ENCODE results near the gene TDG. TPM values are rescaled to one million over a fixed set of nuclear protein-coding genes. Genes with fewer than 3 reads are reported as not detected.

Gene TDG
- total RNA-seq, 2 donors from 2014 or later, result 10.8 to 20.1 TPM

DNA sequence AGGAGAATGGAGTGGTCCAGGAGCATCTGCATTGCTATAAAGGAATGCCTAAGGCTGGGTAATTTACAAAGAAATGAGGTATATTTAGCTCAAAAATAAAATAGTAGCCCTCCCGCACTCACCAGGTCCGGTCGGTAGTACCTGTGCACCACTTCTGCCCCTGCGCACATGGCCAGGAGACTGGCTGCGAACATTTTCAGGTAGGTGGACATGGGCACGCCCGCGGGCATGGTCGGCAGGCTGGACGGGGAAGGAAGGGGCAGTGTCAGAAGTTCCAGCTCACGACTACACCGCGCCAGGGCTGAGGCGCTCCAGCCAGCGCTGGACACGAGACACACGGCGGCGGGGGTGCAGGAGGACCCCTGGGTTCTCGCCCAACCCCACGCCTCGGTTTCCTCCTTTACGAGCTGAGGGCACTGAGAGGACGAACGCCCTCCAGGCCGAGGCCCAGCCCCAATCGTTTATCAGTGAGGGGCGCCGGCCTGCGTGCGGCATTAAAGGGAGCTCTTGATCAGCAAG, 9.1 kb upstream of the TDG start:
- intact Hi-C loops (cut with DNase I), result loop anchor here in 1 of 2 donors (1.0 to 10.0 kb wide), 3 partner anchors 26 to 148 kb away; partner anchors contain the start of genes HCFC2 and HSP90B1
- ATAC-seq, result peak; percentile 53 to 69
- no peak for DNase-seq

DNA sequence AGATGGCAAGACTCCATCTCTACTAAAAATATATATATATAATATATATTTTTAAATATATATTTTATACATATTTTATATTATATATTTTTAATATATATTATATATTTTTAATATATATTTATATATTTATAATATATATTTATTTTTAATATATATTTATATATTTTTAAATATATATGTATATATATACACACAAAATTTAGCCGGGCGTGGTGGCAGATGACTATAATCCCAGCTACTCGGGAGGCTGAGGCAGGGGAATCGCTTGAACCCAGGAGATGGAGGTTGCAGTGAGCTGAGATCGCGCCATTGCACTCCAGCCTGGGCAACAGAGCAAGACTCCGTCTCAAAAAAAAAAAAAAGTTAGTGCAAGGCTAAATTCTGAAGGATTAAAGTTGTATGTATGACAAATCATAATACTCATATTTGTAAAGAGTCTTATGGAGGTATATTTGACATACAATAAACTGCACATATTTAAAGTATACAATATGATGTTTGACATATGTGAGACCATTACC, 7.7 kb upstream of the TDG start:
- no peak for ATAC-seq
- DNase-seq, result no peak
- intact Hi-C loops (cut with DNase I), result loop anchor here in 1 of 2 donors (1.0 to 10.0 kb wide), 3 partner anchors 28 to 147 kb away; partner anchors contain the start of genes HCFC2 and HSP90B1

DNA sequence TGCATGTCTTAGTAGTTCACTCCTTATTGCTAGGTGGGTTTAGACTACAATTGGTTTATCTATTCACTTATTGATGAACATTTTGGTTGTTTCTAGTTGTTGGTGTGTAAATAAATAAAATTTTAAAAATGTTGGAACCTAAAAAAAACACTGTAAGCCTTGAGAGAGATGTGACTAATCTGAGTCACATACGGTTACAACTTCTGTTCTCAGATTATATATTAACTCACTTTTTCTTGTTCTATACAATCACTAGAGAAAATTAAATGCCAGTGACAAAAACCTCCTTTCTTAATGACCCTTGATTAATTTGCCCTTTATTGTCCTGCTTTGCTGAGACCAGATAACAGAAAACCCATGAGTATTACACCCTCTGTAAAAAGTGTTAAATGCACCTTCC, 7.1 kb upstream of the TDG start:
- no peak for DNase-seq
- no peak for ATAC-seq
- intact Hi-C loops (cut with DNase I), result loop anchor here in 1 of 2 donors (10.0 kb wide), 2 partner anchors 106 to 146 kb away; partner anchors contain the start of gene HCFC2

DNA sequence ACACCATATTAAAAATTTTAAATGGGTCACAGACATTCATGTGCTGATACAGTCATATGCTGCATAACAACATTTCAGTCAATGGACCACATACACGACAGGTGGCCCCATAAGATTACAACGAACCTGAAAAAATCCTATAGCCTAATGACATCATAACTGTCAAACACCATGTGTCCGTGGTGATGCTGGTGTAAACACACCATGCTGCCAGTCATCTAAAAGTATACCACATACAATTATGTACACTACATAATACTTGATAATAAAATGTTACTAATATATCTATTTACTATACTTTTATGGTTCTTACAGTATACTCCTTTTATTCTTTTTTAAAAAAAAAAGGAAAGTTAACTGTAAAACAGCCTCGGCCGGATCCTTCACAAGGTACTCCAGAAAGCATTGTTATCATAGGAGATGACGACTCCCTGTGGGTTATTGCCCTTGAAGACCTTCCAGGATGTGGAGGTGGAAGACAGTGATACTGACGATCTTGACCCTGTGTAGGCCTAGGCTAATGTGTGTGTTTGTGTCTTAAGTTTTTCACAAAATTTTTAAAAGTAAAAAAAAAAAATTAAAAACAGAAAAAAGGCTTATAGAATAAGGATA, 5.0 kb upstream of the TDG start:
- intact Hi-C loops (cut with DNase I), result no loop called here
- no peak for ATAC-seq
- DNase-seq, result no peak

DNA sequence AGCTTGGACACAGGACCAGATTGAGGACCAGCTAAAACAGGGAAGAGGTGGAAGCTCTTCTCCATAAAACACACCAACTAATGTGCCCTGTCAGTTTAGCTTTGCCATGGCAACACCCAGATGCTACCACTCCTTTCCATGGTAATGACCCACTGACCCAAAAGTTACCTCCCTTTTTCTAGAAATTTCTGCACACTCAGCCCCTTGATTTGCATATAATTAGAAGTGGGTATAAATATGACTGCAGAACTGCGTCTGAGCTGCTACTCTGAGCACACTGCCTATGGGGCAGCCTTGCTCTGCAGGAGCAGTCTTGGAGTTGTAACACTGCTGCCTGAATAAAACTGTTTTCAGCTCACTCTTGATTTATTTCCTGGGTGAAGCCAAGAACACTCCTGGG, 3.2 kb upstream of the TDG start:
- intact Hi-C loops (cut with DNase I), result no loop called here
- DNase-seq, result no peak
- ATAC-seq, result no peak

DNA sequence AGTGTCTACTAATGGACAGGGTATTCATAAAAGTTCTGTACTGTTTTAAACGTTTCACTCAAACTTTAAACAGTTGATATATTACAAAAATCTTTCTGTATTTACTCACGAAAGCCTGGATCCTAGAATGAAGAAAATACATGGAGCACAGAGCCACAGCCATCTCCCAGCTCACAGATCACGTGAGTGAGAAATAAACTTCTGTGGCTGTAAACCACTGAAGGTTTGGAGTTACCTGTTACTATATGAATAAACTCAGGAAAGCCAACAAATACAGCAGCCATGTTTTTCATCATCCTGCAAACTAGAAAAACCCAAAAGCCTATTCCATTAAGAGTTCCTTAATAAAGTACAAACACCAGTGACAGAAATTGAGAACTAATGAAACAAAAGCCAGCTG, 867 bp upstream of the TDG start:
- intact Hi-C loops (cut with DNase I), result no loop called here
- no peak for DNase-seq
- ATAC-seq, result no peak

DNA sequence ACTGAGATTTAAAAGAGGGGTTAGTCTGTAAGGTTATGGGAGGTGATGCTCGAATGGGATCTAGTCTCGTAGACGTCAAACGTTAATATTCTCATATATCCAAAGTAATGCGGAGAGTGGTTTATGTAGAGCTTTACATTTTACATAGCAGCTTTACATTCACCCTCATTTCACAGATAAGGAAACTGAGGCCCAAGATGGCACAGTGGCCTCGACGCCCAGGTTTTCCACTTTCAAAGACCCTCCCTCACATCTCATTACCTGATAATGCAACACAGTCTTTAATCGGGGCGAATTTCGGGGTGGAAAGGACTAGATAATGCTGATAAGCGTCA, 450 bp upstream of the TDG start:
- ATAC-seq, result no peak

DNA sequence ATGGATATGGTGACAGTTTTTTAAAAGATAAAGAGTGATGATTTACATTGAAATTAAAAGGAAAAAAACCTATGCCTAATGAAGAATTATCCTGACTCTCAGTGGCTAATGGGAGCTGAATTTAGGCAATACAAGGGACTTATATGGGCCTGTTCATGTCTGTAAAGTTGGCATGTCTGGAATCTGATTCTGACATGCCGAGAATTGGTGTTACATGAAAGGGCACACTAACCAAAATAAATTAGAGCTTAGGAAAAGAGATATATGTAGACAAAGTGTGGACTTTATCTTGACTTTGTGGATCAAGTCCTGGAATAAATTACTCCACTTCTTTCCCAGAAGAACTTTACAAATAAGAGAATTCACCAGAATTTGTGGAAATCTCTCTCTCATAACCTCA, 1.1 kb downstream of the TDG start:
- intact Hi-C loops (cut with DNase I), result no loop called here
- no peak for ATAC-seq

More for the DNA sequence above, 450 bp upstream of the TDG start:
- DNase-seq, result no peak
- intact Hi-C loops (cut with DNase I), result no loop called here

DNA sequence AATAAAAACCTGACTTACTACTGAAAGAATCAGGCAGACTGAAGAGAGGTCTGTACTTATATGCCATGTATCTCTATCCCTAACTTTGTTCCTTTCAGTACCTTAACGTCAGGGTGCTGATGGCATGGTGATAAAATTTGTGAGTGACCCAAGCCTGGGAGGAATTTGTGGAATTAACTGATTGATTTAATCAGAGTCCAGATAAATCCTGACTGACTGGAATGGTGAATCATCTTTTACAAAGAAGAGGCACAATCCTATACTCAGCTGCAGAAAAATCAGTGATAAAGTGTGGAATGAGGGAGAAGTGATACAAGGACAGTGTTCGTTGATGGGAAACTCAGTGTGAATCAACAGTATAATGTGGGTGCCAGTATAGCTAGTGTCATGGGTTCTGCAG, 3.7 kb downstream of the TDG start:
- DNase-seq, result no peak
- intact Hi-C loops (cut with DNase I), result no loop called here
- ATAC-seq, result no peak

More for the DNA sequence above, 1.1 kb downstream of the TDG start:
- no peak for DNase-seq

DNA sequence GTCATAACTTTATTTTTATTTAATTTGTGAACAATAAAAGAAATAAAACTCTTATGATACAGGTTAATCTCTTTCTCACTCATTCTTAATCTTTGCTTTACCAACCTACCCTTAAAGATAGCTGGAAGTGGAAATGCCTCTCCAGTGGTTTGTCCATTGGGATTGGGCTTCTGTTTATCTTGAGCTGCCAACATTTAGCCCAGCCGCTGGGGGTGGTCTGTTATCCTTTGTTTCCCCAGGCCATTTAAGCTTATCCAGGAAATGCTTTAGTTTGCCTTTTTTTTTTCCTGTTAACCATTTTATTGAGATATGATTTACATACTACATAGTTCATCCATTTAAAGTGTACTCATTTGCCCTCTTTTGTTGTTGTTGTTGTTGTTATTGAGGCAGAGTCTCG, 8.2 kb downstream of the TDG start:
- ATAC-seq, result no peak
- intact Hi-C loops (cut with DNase I), result no loop called here

DNA sequence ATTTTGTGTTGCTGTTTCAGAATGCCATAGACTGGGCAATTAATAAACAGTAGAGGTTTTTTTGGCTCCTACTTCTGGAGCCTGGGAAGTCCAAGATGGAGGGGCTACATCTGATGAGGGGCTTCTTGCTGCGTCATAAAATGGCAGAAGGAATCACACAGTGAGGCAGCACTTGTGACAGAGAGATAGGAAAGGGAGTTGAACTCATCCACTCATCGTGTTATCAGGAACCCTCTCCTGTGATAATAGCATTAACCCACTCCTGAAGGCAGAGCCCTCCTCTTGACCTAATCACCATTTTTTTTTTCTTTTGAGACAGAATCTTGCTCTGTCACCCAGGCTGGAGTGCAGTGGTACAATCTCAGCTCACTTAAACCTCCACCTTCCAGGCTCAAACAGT, 9.7 kb downstream of the TDG start:
- intact Hi-C loops (cut with DNase I), result no loop called here
- DNase-seq (no peak), ATAC-seq (peak in 1 of 2 donors; percentile 47)

More for the DNA sequence above, 8.2 kb downstream of the TDG start:
- no peak for DNase-seq

DNA sequence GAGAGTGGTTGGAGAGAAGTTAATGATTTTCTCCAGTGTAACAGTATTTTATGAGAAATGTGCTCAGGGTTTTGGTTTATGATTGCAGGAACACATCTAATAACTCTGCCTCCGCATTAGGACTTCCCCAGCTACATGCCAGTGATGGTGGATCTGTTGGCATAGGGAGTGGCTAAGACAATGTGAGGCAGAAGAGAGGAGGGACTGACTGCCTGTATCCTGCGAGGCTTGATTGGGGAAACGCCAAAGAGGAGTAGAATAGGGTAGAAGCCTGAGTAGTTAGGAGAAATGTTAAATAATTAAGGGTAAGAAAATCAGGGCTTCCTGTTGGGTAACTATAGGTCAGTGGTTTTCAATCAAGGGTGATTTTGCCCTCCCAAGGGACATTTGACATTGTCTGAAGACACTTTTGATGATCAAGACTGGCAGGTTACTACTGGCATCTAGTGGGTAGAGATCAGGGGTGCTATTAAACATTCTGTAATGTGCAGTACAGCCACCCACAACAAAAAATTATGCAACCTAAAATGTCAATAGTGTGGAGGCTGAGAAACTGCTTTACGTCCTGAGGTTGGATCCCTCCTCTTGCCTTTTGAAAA, 12.8 kb downstream of the TDG start:
- intact Hi-C loops (cut with DNase I), result no loop called here
- ATAC-seq, result no peak
- no peak for DNase-seq

DNA sequence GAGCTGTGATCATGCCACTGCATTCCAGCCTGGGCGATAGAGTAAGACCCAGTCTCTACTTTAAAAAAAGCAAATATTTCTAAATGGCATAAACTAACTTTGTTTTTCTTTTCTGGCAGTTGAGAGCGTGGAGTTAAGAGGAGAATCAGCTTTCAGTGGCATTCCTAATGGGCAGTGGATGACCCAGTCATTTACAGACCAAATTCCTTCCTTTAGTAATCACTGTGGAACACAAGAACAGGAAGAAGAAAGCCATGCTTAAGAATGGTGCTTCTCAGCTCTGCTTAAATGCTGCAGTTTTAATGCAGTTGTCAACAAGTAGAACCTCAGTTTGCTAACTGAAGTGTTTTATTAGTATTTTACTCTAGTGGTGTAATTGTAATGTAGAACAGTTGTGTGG, 21.2 kb downstream of the TDG start:
- no peak for DNase-seq
- ATAC-seq, result no peak
- intact Hi-C loops (cut with DNase I), result no loop called here

DNA sequence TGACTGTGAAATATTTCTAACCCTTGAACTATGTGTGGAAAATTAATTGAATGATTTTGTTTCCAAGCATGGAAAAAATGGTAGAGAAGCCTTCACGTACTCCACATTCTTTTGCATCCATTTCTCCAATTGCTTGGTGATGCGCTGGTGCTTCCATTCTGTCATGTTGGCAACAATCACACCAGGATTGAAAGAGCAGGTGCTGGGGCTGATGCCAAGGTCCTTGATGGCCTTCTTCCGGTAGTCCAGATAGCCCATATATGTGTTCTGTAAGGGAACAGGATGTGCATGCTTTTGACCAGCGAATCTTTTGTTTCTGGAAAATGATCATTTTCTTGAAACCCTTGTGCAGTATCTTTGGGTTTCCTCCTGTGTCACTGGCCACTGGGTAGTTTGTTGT, 28.6 kb downstream of the TDG start:
- ATAC-seq (no peak), DNase-seq (no peak)
- intact Hi-C loops (cut with DNase I), result no loop called here

DNA sequence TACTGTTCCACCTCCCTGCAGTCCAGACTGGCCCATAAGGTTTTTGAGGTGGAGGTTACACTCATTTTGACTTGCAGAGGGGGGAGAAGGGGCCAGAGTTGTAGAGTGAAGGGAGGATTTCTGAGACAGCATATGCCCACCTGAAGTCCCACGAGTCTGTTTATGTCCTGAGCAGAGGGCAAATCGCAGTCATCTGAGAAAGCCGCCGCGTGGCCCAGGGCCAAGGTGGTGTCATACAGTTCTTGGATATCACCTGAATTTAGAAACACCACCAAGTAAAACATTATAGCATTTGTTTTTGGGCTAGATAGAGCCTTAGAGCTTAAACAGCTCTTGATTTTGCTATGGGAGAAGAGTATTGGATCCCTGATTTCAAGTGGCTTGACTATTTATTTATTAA, 30.9 kb downstream of the TDG start:
- peak in 1 of 2 donors; percentile 26 for ATAC-seq
- DNase-seq, result no peak
- intact Hi-C loops (cut with DNase I), result no loop called here

DNA sequence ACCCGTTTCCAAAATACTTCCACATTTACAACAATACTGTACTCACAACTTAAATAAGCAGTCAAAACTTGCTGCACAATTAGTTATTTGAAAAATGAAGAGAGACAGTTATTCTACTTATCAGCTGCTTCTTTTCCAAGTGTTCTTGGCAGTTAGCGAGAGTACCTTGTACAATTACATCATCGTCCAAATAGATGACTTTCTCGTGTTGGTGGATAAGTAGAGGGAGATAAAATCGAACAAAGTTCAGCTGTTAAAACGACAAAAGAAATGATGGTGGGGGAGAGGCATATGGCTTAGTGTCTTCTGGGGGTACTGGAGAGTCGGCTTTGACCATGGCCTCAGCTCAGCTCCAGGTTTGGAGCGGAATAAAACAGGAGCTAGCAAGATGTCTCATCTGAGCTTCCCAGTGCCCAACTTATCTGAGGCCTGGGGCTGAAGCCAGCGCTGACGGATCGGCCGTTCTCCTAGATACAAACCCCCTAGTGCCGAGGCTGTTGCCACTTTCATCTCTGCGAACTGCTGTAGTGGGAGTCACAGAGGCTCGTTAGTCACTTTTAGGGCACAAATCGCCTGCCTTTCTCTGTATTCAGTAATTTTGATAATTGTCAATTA, 31.7 kb downstream of the TDG start:
- intact Hi-C loops (cut with DNase I), result no loop called here
- ATAC-seq (peak; percentile 44 to 93), DNase-seq (peak; percentile 66)

DNA sequence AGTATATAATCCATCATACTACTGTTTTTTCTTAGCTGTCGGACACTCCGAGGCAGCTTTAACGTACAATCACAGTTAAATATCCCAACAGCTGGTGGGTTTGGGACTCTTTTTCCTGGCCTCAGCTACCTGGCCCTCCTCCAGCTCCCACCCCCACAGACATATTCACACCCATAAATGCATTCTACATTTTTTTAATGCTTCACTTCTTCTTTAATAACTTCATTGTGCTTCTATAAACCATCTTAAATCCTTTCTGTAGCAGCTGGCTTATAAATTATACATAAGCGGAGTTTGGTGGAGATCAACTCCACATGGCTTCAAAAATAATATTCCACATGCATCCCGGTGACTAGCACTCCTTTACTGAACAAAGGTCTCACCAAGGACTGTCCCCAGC, 33.3 kb downstream of the TDG start:
- intact Hi-C loops (cut with DNase I), result no loop called here
- ATAC-seq, result no peak
- DNase-seq, result no peak

DNA sequence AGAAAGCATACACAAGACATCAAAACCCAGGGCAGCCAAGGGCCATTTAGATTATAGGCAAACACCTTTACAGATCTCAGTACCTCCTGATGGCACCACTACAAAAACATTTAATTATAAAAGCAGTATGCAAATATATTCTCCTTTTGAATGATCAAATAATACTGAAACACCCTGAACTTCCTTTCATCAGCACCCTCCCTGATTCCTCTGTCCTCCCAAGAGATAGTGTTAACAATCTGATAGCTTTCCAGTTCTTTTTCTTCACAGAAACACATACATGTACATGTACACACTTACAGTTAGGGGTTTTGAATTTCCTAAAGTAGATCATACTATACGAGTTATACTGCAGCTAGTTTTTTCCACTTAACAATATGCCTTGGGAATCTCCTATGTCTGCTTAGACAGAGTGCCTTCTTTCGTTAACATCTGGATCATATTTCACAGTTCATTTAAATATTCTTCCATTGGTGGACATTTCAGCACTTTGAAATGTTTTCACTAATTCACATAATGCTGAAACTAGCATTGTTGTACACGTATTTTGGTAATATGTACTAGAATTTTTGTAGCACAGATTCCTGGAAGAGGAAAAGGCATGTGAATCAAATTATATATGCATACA, 35.2 kb downstream of the TDG start:
- ATAC-seq (no peak), DNase-seq (no peak)
- intact Hi-C loops (cut with DNase I), result no loop called here

DNA sequence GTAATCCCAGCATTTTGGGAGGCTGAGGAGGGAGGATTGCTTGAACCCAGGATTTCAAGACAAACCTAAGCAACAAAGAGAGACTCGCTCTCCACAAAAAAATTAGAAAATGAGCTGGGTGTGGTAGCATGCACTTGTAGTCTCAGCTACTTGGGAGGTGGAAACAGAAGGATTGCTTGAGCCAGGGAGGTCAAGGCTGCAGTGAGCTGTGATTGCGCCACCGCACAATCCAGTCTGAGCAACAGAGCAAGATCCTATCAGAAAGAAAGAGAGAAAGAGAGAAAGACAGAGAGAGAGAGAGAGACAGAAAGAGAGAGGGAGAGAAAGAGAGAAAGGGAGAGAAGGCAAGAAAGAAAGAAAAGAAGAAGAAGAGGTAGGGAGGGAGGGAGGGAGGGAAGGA, 37.0 kb downstream of the TDG start:
- ATAC-seq, result no peak
- intact Hi-C loops (cut with DNase I), result no loop called here
- no peak for DNase-seq

DNA sequence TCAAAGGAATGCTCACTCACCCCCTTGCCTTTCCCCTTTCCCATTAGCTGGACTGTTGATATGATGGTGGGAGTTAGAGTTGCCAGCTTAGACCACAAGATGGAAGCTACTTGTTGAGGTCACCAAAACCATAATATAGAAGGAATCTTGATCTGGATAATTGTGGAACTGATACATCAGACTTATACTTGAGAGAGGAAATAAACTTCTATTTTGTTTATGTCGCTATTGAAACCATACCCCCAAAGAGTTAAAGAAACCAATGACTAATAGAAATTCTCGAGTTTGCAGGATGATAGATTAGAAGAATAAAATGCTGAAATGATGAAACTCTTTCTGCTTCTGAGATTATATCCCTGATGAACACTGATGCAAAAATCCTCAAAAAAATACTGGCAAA, 37.9 kb downstream of the TDG start:
- intact Hi-C loops (cut with DNase I), result no loop called here
- ATAC-seq, result no peak
- DNase-seq, result no peak

All from left cardiac atrium (tissue), 4 donors.